ENCODE data around the gene KL. TPM values are rescaled to one million over a fixed set of nuclear protein-coding genes. Genes with fewer than 3 reads are reported as not detected.

The KL gene
- total and polyA plus RNA-seq, 2 of the 8 experiments (the other 6 are each of a cell fraction or from before 2014, with no cell fraction given) = 0.02 TPM; not detected in 1

- no peak overlapping the region for H3K4ac ChIP-seq (replicated peaks; ENCODE audit: insufficient read length, low read depth, low read length)
- peaks cover 0 to 6% (median under 1%) of the 10 kb centered on the region in 4 experiments; a peak in 4 of 7 replicates for H3K4me1 ChIP-seq (replicated peaks in 1 of 4; ENCODE audit: control insufficient read depth in 3 of 4, insufficient read depth in 4 of 4, low read length in 3 of 4)
- H3K79me1 ChIP-seq (ENCODE audit: low read depth, low read length) = no peaks in the 10 kb centered on the region
- H3K79me2 ChIP-seq (ENCODE audit: control insufficient read depth in 1 of 2, insufficient read depth in 2 of 2, low read length in 2 of 2) = no peaks in the 10 kb centered on the region
- peaks cover 29 to 39% (median 33%) of the 10 kb centered on the region in 4 experiments for H3K27me3 ChIP-seq (replicated peaks in 1 of 4; ENCODE audit: control insufficient read depth in 3 of 4, extremely low read depth in 1 of 4, insufficient read depth in 3 of 4, low read length in 3 of 4)
- H3K18ac ChIP-seq (ENCODE audit: extremely low read depth, low read length) = no peak overlapping the region
- no peak overlapping the region; a peak in 1 of 4 replicates for H3K4me2 ChIP-seq (ENCODE audit: insufficient read depth in 1 of 2, low read depth in 2 of 2, low read length in 2 of 2)
- no peak overlapping the region for H3K27ac ChIP-seq (ENCODE audit: low read depth, low read length)
- DNase-seq (ENCODE audit: low read depth in 1 of 2, low spot score in 2 of 2) (no peak), FAIRE-seq (no peak)
- H2BK120ac ChIP-seq (replicated peaks; ENCODE audit: low read depth, low read length) = no peak overlapping the region
- no peak overlapping the region for H2BK12ac ChIP-seq (ENCODE audit: low read depth, low read length)
- H3K9ac ChIP-seq (replicated peaks in 1 of 4; ENCODE audit: extremely low read depth in 1 of 4, low read depth in 3 of 4, low read length in 3 of 4) = no peak overlapping the region
- no peak overlapping the region for H4K5ac ChIP-seq (ENCODE audit: insufficient read length, low read depth, low read length)
- H3K23ac ChIP-seq (ENCODE audit: insufficient read length) = no peak overlapping the region
- no peak for TF ChIP-seq KDM1A (IDR thresholded peaks at IDR 0.05; ENCODE audit: borderline replicate concordance, low read length)
- no peak for TF ChIP-seq KDM4A (IDR thresholded peaks at IDR 0.05; ENCODE audit: low read depth, low read length, severe bottlenecking)
- no peak for TF ChIP-seq BACH1 (IDR thresholded peaks at IDR 0.05; ENCODE audit: low read length)
- TF ChIP-seq ATF3 (IDR thresholded peaks at IDR 0.05; ENCODE audit: insufficient read depth, low read depth, low read length) = no peak
- TF ChIP-seq CHD2 (IDR thresholded peaks at IDR 0.05; ENCODE audit: low read length) = no peak
- no peak for TF ChIP-seq SUZ12 (IDR thresholded peaks at IDR 0.05; ENCODE audit: low read length)
- TF ChIP-seq RBBP5 (IDR thresholded peaks at IDR 0.05; ENCODE audit: borderline replicate concordance, low read depth, low read length) = no peak
- no peak for TF ChIP-seq EZH2 (IDR thresholded peaks at IDR 0.05; ENCODE audit: low read depth, low read length, severe bottlenecking)
- no peak for TF ChIP-seq MAFK (IDR thresholded peaks at IDR 0.05; ENCODE audit: low read depth, low read length)
- TF ChIP-seq TAF1 (IDR thresholded peaks at IDR 0.05; ENCODE audit: low read depth, low read length) = no peak
- TF ChIP-seq BRCA1 (IDR thresholded peaks at IDR 0.05; ENCODE audit: low read depth, low read length) = no peak
- TF ChIP-seq SP2 (IDR thresholded peaks at IDR 0.05; ENCODE audit: low read length) = no peak
- TF ChIP-seq MAX (IDR thresholded peaks at IDR 0.05) = no peak
- TF ChIP-seq CREB1 (IDR thresholded peaks at IDR 0.05) = no peak
- no peak overlapping the region for H2AFZ ChIP-seq (ENCODE audit: low read length)
- H3K36me3 ChIP-seq (ENCODE audit: control insufficient read depth in 2 of 4, insufficient read depth in 4 of 4, low read length in 3 of 4) = no peaks in the 10 kb centered on the region
- H2BK5ac ChIP-seq (ENCODE audit: low read depth, low read length) = no peak overlapping the region
- H2BK15ac ChIP-seq (ENCODE audit: low read length) = no peak overlapping the region
- H3K9me3 ChIP-seq (ENCODE audit: insufficient read depth in 2 of 2, low read depth in 1 of 2, low read length in 1 of 2) = no peaks in the 10 kb centered on the region
- 83% methylated on average over 4 of the region's 4 CpGs; no CpG with 5 or more reads in 1 of the 2 experiments for WGBS, 2 experiments (ENCODE audit: extremely low coverage in 1 of 2, insufficient coverage in 1 of 2, insufficient read length in 1 of 2, insufficient replicate concordance in 2 of 2, low coverage in 1 of 2, low lambda C conversion rate in 2 of 2, missing lambda C conversion rate in 1 of 2)
- H4K91ac ChIP-seq (replicated peaks; ENCODE audit: insufficient read length, low read length) = no peak overlapping the region
- no peak overlapping the region for H2BK20ac ChIP-seq (ENCODE audit: low read length)
- CTCF ChIA-PET (ENCODE audit: partially characterized antibody) = interaction anchor here (0.7 to 1.4 kb wide), 2 partner anchors 10 to 12 kb away, joined by 3 read pairs; no protein-coding TSS in a partner anchor
- POLR2A ChIA-PET (ENCODE audit: partially characterized antibody) = no interaction called here
- H3K14ac ChIP-seq (ENCODE audit: insufficient read length) = no peak overlapping the region
- H3K4me3 ChIP-seq (ENCODE audit: extremely low read depth in 1 of 4, insufficient read depth in 2 of 4, low read depth in 3 of 4, low read length in 4 of 4) = no peak overlapping the region
- H2AK5ac ChIP-seq (ENCODE audit: low read depth, low read length) = no peak overlapping the region
- H4K8ac ChIP-seq (ENCODE audit: extremely low read depth, insufficient read depth, low read length) = no peak overlapping the region
- H3K56ac ChIP-seq (replicated peaks; ENCODE audit: insufficient read length, low read depth, low read length) = no peak overlapping the region
- H3K23me2 ChIP-seq (ENCODE audit: low read depth, low read length) = peaks cover 16% of the 10 kb centered on the region; the same call in 1 of the 2 replicates
- no peaks in the 10 kb centered on the region for H4K20me1 ChIP-seq (replicated peaks in 1 of 2; ENCODE audit: control insufficient read depth in 1 of 2, insufficient read depth in 2 of 2, low read length in 2 of 2)
These were observed 1.9 kb upstream of the KL start for GRCh38 chr13:33014291-33014690.
